HEK293 (cell line): Measurements from ENCODE around the gene EAF2.

Source experiments
- CTCF ChIA-PET: fragments of 350-600 bp; formaldehyde crosslinking; extraction: SDS; loops from one replicate; lab custom pipeline; 2021; ENCODE audit warnings: antibody characterized with exemption; lab: Yijun Ruan, JAX
- POLR2A ChIA-PET: fragments of 300-600 bp; formaldehyde crosslinking; extraction: SDS; loops from one replicate; lab custom pipeline; 2020; ENCODE audit warnings: antibody characterized with exemption, inconsistent platforms; lab: Yijun Ruan, JAX
- H3K27ac ChIP-seq: fragments of 200-500 bp; sonication (Bioruptor generic); 2 replicates; pipeline ENCODE4 v1.5.1; 2014; ENCODE audit warnings: low read depth, low read length, control low read depth, inconsistent platforms; ENCODE audit errors: extremely low read depth
- H3K36me3 ChIP-seq, 2 experiments: fragments of 200-500 bp in 1 of 2; sonication (Bioruptor generic) in 1 of 2; 1 replicate in 1 of 2; 2 replicates in 1 of 2; pipeline ENCODE4 v1.5.1; 2014 to 2017; ENCODE audit warnings: inconsistent platforms in 2 of 2, low read length in 2 of 2; ENCODE audit not compliant: control insufficient read depth in 2 of 2, insufficient read depth in 1 of 2
- H3K4me1 ChIP-seq: fragments of 200-500 bp; sonication (Bioruptor generic); 2 replicates; pipeline ENCODE4 v1.5.1; 2014; ENCODE audit warnings: mild to moderate bottlenecking, low read length, inconsistent platforms; ENCODE audit not compliant: control insufficient read depth, insufficient read depth
- H3K4me3 ChIP-seq: 2 replicates; pipeline ENCODE4 v1.5.1; 2011; ENCODE audit warnings: low read depth, mild to moderate bottlenecking, control low read depth, low read length, moderate library complexity
- H3K9me3 ChIP-seq: fragments of 200-500 bp; sonication (Bioruptor generic); 2 replicates; pipeline ENCODE4 v1.5.1; 2014; ENCODE audit warnings: low read depth, low read length, inconsistent platforms; ENCODE audit not compliant: control insufficient read depth, insufficient read depth
- OSR2 ChIP-seq: fragments of 450-650 bp; formaldehyde crosslinking; IDR thresholded peaks from 2 replicates; pipeline ENCODE4 v1.5.1; 2016; ENCODE audit warnings: missing biosample characterization, missing genetic modification characterization
- SP3 ChIP-seq: fragments of 450-650 bp; formaldehyde crosslinking; IDR thresholded peaks from 2 replicates; pipeline ENCODE4 v1.5.1; 2016; ENCODE audit warnings: missing biosample characterization, missing genetic modification characterization
- ZBTB17 ChIP-seq: fragments of 450-650 bp; formaldehyde crosslinking; IDR thresholded peaks from 2 replicates; pipeline ENCODE4 v1.5.1; 2016; ENCODE audit warnings: missing biosample characterization, missing genetic modification characterization
- ZFHX2 ChIP-seq: fragments of 450-650 bp; formaldehyde crosslinking; conservative IDR thresholded peaks from 2 replicates; pipeline ENCODE4 v1.5.1; 2016; ENCODE audit warnings: missing biosample characterization, missing genetic modification characterization
- ZNF155 ChIP-seq: fragments of 450-650 bp; formaldehyde crosslinking; IDR thresholded peaks from 2 replicates; pipeline ENCODE4 v1.5.1; 2016; ENCODE audit warnings: missing biosample characterization, missing genetic modification characterization
- ZNF16 ChIP-seq: fragments of 450-650 bp; formaldehyde crosslinking; IDR thresholded peaks from 2 replicates; pipeline ENCODE4 v1.5.1; 2016; ENCODE audit warnings: low read depth, missing biosample characterization, missing genetic modification characterization
- ZNF174 ChIP-seq: fragments of 450-650 bp; formaldehyde crosslinking; IDR thresholded peaks from 2 replicates; pipeline ENCODE4 v1.5.0; 2017; ENCODE audit warnings: missing biosample characterization, mild to moderate bottlenecking, missing genetic modification characterization
- ZNF211 ChIP-seq: fragments of 450-650 bp; formaldehyde crosslinking; IDR thresholded peaks from 2 replicates; pipeline ENCODE4 v1.5.1; 2016; ENCODE audit warnings: low read depth, missing biosample characterization, missing genetic modification characterization
- ZNF23 ChIP-seq: fragments of 450-650 bp; formaldehyde crosslinking; IDR thresholded peaks from 2 replicates; pipeline ENCODE4 v1.5.1; 2016; ENCODE audit warnings: missing biosample characterization, missing genetic modification characterization, borderline replicate concordance
- ZNF248 ChIP-seq: fragments of 450-650 bp; formaldehyde crosslinking; IDR thresholded peaks from 2 replicates; pipeline ENCODE4 v1.5.1; 2017; ENCODE audit warnings: missing biosample characterization, missing genetic modification characterization
- ZNF302 ChIP-seq: fragments of 450-650 bp; formaldehyde crosslinking; IDR thresholded peaks from 2 replicates; pipeline ENCODE4 v1.5.1; 2016; ENCODE audit warnings: missing biosample characterization, missing genetic modification characterization, low read depth
- ZNF311 ChIP-seq: fragments of 450-650 bp; formaldehyde crosslinking; IDR thresholded peaks from 2 replicates; pipeline ENCODE4 v1.5.1; 2017; ENCODE audit warnings: missing biosample characterization, missing genetic modification characterization, borderline replicate concordance
- ZNF366 ChIP-seq: fragments of 450-650 bp; formaldehyde crosslinking; conservative IDR thresholded peaks from 2 replicates; pipeline ENCODE4 v1.5.1; 2016; ENCODE audit warnings: missing biosample characterization, missing genetic modification characterization
- ZNF416 ChIP-seq: fragments of 450-650 bp; formaldehyde crosslinking; IDR thresholded peaks from 2 replicates; pipeline ENCODE4 v1.5.1; 2016; ENCODE audit warnings: missing biosample characterization, missing genetic modification characterization
- ZNF501 ChIP-seq: fragments of 450-650 bp; formaldehyde crosslinking; IDR thresholded peaks from 2 replicates; pipeline ENCODE4 v1.5.1; 2016; ENCODE audit warnings: missing biosample characterization, missing genetic modification characterization
- ZNF514 ChIP-seq: fragments of 450-650 bp; formaldehyde crosslinking; IDR thresholded peaks from 2 replicates; pipeline ENCODE4 v1.5.1; 2016; ENCODE audit warnings: missing biosample characterization, missing genetic modification characterization
- ZNF548 ChIP-seq: fragments of 450-650 bp; formaldehyde crosslinking; IDR thresholded peaks from 2 replicates; pipeline ENCODE4 v1.5.1; 2016; ENCODE audit warnings: missing biosample characterization, missing genetic modification characterization
- ZNF624 ChIP-seq: fragments of 450-650 bp; formaldehyde crosslinking; IDR thresholded peaks from 2 replicates; pipeline ENCODE4 v1.5.1; 2017; ENCODE audit warnings: missing biosample characterization, missing genetic modification characterization
- ZNF707 ChIP-seq: fragments of 450-650 bp; formaldehyde crosslinking; IDR thresholded peaks from 2 replicates; pipeline ENCODE4 v1.5.1; 2016; ENCODE audit warnings: missing biosample characterization, missing genetic modification characterization
- TF ChIP-seq, protein P1 (sequence below): fragments of 450-650 bp; formaldehyde crosslinking; IDR thresholded peaks from 2 replicates; pipeline ENCODE4 v1.5.1; 2016; ENCODE audit warnings: missing biosample characterization, missing genetic modification characterization
- TF ChIP-seq, protein P2 (sequence below): fragments of 450-650 bp; formaldehyde crosslinking; IDR thresholded peaks from 2 replicates; pipeline ENCODE4 v1.5.1; 2016; ENCODE audit warnings: missing biosample characterization, missing genetic modification characterization
- TF ChIP-seq, protein P3 (sequence below): fragments of 450-650 bp; formaldehyde crosslinking; IDR thresholded peaks from 2 replicates; pipeline ENCODE4 v1.5.1; 2016; ENCODE audit warnings: missing biosample characterization, missing genetic modification characterization, borderline replicate concordance
- TF ChIP-seq, protein P4 (sequence below): fragments of 450-650 bp; formaldehyde crosslinking; IDR thresholded peaks from 2 replicates; pipeline ENCODE4 v1.5.1; 2017; ENCODE audit warnings: missing biosample characterization, missing genetic modification characterization
- TF ChIP-seq, protein P5 (sequence below): fragments of 450-650 bp; formaldehyde crosslinking; IDR thresholded peaks from 2 replicates; pipeline ENCODE4 v1.5.1; 2017; ENCODE audit warnings: missing biosample characterization, mild to moderate bottlenecking, missing genetic modification characterization, moderate library complexity
- TF ChIP-seq, protein P6 (sequence below): fragments of 450-650 bp; formaldehyde crosslinking; IDR thresholded peaks from 2 replicates; pipeline ENCODE4 v1.5.1; 2016; ENCODE audit warnings: missing biosample characterization, missing genetic modification characterization

EAF2 gene

DNA sequence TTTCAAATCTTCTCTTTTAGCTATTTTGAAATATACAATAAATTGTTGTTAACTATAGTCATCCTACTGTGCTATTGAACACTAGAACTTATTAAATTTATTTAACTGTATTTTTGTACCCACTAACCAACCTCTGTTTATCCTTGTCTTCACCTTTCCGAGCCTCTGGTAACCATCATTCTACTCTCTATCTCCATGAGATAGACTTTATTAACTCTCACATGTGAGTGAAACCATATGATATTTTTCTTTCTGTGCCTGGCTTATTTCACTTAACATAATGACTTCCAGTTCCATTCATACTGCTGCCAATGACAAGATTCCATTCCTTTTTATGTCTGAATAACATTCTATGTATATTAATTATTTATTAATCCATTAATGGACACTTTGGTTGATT, 43.4 kb downstream of the EAF2 start (continued):
- TF ChIP-seq, protein P1, sequence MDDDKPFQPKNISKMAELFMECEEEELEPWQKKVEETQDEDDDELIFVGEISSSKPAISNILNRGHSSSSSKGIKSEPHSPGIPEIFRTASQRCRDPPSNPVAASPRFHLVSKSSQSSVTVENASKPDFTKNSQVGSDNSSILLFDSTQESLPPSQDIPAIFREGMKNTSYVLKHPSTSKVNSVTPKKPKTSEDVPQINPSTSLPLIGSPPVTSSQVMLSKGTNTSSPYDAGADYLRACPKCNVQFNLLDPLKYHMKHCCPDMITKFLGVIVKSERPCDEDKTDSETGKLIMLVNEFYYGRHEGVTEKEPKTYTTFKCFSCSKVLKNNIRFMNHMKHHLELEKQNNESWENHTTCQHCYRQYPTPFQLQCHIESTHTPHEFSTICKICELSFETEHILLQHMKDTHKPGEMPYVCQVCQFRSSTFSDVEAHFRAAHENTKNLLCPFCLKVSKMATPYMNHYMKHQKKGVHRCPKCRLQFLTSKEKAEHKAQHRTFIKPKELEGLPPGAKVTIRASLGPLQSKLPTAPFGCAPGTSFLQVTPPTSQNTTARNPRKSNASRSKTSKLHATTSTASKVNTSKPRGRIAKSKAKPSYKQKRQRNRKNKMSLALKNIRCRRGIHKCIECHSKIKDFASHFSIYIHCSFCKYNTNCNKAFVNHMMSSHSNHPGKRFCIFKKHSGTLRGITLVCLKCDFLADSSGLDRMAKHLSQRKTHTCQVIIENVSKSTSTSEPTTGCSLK (tag by site-specific recombination) = no peak
- TF ChIP-seq, all 188 proteins: peak for 0

DNA sequence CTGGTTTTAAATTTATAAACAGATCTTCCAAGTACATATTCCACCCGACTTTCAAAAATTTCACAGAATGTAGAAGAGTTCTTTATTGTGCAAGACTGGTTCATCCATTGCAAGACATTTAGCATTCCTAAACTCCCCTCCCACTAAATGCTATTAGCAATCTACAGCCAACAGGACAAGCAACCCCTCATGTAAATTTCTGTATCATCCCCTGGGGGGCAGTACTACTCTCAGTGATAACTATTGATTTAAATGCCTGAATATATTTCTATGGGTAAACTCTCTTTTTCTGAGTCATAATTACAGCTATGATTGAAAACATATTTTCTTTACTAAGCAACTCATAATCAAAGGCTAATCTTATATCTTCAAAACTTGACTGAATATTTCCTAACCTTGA, 48.5 kb downstream of the EAF2 start:
- ChIA-PET CTCF (interaction anchor here (0.6 to 1.4 kb wide), 12 partner anchors 9 to 376 kb away, joined by 3 to 8 read pairs (median 3); partner anchors contain the start of gene SLC15A2), POLR2A (no interaction called here)
- no peaks in the 10 kb centered on the region for H3K36me3 ChIP-seq
- no peak overlapping the region for H3K27ac ChIP-seq
- no peaks in the 10 kb centered on the region for H3K4me1 ChIP-seq
- H3K9me3 ChIP-seq = no peaks in the 10 kb centered on the region
- TF ChIP-seq ZNF548 (no peak), ZBTB17 (tag by site-specific recombination) (no peak), ZNF302 (tag by site-specific recombination) (no peak), ZNF23 (tag by site-specific recombination) (no peak), ZNF514 (tag by site-specific recombination) (no peak), ZNF211 (tag by site-specific recombination) (no peak), ZNF155 (tag by site-specific recombination) (no peak), ZNF16 (tag by site-specific recombination) (no peak), ZNF311 (tag by site-specific recombination) (no peak), ZNF366 (tag by site-specific recombination) (no peak), ZFHX2 (tag by site-specific recombination) (no peak), OSR2 (no peak), ZNF624 (no peak)
- TF ChIP-seq, protein P2, sequence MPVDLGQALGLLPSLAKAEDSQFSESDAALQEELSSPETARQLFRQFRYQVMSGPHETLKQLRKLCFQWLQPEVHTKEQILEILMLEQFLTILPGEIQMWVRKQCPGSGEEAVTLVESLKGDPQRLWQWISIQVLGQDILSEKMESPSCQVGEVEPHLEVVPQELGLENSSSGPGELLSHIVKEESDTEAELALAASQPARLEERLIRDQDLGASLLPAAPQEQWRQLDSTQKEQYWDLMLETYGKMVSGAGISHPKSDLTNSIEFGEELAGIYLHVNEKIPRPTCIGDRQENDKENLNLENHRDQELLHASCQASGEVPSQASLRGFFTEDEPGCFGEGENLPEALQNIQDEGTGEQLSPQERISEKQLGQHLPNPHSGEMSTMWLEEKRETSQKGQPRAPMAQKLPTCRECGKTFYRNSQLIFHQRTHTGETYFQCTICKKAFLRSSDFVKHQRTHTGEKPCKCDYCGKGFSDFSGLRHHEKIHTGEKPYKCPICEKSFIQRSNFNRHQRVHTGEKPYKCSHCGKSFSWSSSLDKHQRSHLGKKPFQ = no peak
- TF ChIP-seq, protein P3, sequence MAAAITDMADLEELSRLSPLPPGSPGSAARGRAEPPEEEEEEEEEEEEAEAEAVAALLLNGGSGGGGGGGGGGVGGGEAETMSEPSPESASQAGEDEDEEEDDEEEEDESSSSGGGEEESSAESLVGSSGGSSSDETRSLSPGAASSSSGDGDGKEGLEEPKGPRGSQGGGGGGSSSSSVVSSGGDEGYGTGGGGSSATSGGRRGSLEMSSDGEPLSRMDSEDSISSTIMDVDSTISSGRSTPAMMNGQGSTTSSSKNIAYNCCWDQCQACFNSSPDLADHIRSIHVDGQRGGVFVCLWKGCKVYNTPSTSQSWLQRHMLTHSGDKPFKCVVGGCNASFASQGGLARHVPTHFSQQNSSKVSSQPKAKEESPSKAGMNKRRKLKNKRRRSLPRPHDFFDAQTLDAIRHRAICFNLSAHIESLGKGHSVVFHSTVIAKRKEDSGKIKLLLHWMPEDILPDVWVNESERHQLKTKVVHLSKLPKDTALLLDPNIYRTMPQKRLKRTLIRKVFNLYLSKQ (tag by site-specific recombination) = no peak
- TF ChIP-seq, protein P4, sequence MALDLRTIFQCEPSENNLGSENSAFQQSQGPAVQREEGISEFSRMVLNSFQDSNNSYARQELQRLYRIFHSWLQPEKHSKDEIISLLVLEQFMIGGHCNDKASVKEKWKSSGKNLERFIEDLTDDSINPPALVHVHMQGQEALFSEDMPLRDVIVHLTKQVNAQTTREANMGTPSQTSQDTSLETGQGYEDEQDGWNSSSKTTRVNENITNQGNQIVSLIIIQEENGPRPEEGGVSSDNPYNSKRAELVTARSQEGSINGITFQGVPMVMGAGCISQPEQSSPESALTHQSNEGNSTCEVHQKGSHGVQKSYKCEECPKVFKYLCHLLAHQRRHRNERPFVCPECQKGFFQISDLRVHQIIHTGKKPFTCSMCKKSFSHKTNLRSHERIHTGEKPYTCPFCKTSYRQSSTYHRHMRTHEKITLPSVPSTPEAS = no peak
- no peak overlapping the region for H3K4me3 ChIP-seq

DNA sequence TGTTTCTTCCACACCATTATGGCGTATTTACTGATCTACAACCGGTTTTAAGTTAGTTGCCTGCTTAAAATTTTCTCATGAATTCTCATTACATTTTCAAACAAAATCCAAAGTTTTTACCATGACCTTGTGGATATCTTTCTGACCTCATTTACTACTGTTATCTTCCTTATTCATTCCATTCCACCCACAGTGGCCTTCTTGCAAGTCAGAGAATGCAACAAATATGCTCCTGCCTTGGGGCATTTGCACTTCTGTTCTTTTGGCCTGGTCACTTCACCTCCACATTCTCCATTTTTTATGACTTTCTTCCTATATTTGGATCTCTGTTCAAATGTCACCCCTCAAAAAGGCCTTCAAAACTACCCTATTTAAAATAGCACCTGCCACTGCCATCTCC, 50.4 kb downstream of the EAF2 start:
- ChIA-PET POLR2A (no interaction called here), CTCF (no interaction called here)
- TF ChIP-seq, protein P5, sequence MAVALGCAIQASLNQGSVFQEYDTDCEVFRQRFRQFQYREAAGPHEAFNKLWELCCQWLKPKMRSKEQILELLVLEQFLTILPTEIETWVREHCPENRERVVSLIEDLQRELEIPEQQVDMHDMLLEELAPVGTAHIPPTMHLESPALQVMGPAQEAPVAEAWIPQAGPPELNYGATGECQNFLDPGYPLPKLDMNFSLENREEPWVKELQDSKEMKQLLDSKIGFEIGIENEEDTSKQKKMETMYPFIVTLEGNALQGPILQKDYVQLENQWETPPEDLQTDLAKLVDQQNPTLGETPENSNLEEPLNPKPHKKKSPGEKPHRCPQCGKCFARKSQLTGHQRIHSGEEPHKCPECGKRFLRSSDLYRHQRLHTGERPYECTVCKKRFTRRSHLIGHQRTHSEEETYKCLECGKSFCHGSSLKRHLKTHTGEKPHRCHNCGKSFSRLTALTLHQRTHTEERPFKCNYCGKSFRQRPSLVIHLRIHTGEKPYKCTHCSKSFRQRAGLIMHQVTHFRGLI (tag by site-specific recombination) = no peak
- TF ChIP-seq ZNF501 (tag by site-specific recombination) (no peak), SP3 (tag by site-specific recombination) (no peak), ZNF174 (tag by site-specific recombination) (no peak), ZNF248 (no peak), ZNF707 (tag by site-specific recombination) (no peak), ZNF416 (tag by site-specific recombination) (no peak)
- TF ChIP-seq, protein P6, sequence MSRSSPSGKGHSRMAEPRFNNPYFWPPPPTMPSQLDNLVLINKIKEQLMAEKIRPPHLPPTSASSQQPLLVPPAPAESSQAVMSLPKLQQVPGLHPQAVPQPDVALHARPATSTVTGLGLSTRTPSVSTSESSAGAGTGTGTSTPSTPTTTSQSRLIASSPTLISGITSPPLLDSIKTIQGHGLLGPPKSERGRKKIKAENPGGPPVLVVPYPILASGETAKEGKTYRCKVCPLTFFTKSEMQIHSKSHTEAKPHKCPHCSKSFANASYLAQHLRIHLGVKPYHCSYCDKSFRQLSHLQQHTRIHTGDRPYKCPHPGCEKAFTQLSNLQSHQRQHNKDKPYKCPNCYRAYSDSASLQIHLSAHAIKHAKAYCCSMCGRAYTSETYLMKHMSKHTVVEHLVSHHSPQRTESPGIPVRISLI = no peak

More for the DNA sequence above, 50.4 kb downstream of the EAF2 start:
- Histone ChIP-seq H3K4me1 (no peaks in the 10 kb centered on the region), H3K4me3 (no peak overlapping the region), H3K36me3 (no peaks in the 10 kb centered on the region), H3K27ac (no peak overlapping the region), H3K9me3 (no peaks in the 10 kb centered on the region)
